CD4-positive, alpha-beta T cell treated with Interleukin-6 for 4 hours (primary cell): ENCODE measurements around the gene AJAP1.

Source experiments
- DNase-seq: peaks from one replicate; pipeline ENCODE4 v3.0.0-alpha.2; 2020; ENCODE audit warnings: mixed read lengths

Gene AJAP1

DNA sequence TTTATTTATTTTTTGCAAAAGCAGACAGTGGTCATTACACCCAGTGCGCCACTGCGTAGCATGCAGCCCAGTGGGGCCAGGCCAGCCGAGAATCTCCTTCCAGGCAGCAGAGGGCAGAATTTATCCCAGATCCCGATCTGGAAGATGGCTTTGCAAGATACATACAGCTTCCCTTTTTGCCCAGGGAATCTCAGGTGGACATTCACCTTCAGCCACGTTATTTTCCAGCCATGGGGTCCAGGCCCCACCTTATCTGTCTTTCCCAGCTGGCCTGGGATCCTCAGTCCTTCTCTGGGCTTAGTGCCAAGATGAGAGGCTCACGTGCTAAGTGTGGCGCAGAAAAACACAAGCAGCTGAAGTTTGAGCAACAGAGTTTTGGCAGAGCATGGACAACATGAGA, 123.6 kb downstream of the AJAP1 start:
- DNase-seq, result no peak

DNA sequence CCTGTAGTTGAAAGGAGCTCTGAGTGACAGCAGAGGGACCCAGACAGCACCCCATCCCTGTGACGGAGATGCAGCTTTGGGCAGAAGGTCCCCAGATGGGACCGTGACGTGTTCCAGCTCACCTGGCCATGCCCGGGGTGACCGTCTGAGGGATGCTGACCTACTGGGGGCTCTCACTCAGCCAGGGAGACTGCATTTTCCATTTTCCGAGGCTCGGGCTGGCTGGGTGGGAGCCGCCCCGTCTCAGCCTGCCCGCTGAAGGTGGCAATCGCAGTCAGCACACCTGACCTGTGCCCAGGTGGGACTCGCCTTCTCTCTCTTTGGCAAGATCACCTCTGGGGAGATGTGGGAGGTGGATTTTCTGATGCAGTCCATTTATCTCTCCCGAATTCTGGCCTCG, 127.2 kb downstream of the AJAP1 start:
- DNase-seq, result no peak

DNA sequence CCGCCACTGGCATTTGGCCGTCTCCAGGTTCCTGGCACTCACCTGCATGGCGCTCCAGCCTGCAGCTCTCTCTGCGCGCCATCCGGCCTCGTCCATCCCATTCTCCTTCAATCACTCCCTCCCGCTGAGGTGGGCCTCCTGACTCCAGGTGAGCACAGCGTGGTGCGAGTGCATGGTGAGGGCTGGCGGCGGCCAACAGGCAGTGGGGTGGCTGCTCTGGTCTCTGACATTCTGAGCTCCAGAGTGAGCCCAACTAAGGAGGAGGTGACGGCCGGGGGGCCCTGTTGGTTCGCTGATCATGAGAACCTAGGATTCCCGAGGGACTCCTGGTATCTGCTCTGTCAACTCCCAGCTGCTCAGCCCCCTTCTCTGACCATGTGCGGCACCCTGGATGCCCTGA, 130.4 kb downstream of the AJAP1 start:
- DNase-seq, result no peak

DNA sequence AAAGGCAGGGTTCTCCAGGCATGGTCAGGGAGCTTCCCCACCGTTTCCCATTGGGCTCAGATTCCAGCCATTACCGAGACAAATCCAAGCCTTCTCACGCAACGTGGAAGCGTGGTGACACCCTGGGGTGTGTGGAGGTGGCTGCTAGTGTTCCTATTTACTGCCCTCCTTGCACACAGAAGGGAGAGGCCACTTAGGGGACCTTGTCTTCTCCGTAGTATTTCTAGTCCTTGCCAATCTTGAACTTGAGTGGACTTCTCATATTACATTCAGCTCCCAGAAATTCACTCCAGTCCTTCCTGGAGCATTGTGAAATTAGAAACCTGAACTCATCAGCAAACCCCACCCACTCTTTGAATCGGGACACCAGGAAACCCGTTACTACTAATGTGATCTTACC, 131.6 kb downstream of the AJAP1 start:
- DNase-seq, result no peak

DNA sequence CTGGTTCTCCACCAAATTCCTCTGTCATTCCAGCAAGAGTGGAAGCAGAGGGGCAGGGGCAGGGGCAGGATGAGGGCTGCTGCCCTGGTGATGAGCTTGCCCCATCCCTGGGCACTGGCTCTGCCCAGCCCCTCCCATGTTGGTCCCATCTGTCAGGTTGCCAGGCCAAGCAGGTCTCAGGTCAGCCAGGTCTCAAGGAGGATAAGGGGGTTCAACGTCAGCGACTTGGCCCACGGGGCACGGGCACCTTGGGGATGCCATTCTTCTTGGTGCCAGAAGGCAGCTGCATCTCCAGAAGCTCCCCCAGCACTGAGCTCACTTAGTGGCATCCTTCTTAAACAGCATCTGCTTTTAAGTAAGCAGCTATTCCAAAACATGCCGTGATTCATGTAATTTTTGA, 133.1 kb downstream of the AJAP1 start:
- no peak for DNase-seq

DNA sequence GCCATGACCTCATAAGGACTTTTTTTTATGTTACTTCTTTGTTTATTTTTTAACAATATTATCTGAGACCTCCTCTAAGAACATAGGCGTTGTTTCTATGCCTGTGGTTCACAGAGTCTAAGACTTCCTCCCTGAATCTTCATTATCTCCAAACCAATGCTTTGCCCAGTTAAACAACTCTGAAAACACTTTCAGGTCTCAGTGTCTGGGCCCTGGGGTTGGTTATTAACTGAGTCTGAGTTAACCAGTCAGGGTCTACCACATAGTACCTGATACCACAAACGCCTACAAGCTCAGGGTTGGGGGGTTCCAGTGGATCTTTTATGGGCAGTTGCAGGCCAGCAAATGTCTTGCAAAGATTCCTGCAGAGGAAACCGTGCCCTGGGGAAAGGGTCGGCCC, 138.2 kb downstream of the AJAP1 start:
- DNase-seq, result no peak

DNA sequence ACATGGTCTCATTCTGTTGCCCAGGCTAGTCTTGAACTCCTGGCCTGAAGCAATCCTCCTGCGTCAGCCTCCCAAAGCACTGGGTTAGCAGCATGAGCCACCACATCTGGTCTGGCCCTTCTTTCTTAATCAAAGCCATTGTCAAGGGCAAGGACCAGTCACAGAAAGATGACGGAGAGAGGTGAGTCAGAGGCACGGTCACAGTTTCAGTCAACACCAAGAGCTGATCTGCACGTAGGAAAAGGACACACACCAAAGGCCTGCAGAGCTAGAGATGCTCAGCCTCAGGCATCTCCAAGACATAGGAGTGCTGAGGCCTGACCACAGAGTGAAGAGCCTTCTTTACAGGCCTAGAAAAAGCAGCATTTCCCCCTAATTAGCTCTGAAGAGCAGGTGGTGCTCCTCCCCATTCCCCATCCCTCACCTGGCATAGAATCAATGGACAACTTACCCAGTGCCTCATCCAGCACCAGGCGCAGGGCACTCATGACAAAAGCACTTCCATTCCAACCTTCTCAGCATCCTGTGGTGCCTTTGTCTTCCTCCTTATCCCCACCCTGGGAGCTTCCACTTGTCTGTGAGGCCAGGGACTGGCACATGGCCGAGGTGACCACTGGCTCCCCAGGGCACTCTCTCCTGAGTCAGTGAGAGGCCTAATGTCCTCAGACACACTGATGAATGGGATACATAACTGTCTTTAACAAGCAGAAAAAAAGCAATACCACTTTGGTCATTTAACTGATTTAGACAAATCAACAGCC, 139.8 kb downstream of the AJAP1 start:
- no peak for DNase-seq

DNA sequence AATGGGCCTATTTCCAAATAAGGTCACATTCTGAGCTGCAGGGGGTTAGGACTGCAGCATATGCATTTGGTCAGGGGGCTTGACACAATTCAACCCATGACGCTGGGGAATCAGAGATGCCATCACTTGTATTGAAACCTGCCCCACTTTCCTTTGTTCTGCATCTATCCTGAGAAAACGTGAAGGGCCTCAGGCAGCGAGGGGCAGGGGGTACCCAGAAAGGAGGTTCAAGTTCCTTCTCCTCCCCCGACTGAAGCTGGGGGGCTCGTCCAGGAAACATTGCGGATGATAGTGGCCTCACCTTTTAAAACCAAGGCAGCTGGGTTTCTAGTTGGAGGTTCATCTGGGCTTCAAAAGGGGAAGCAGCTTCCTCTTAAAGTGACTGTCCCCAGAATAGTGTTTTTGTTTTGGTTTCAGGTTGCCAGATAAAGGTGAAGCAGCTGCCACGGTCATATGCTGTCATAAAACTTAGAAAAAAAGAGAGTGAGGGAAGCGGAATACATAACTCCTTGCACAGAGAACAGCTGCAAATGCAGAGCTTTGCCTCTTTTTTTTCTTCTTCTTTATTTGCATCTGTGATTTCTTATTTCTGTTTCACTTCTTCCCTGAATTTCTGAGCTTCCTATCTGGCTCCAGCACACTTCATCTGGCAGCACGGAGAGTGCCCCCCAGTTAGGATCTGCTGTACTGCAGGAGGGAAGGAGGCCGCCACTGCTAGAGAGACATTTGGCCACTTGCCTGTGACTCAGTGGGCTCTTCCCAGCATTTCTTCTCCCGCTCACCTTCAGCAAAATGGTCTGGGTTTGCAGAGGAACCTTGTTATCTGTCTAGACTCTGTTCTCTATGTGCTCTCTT, 142.0 kb downstream of the AJAP1 start:
- no peak for DNase-seq

DNA sequence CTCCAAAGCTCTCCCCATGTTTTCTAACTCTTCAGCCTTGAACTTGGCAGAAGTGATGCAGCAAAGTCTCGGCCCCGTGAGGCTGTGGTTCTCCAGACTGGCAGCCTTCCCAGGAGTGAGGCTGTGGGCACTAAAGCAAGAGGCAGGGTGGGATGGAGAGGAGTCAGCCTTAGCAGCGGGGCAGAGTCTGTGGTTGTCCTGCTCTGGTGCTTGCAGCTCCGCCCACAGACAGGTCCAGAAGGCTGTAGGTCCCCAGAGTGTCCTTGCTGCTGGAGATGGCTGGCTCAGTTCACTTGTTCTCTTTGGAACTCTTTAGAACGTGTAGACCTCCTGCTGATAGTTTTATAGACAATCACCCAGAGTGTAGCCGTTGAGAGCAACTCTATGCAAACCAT, 142.6 kb downstream of the AJAP1 start:
- DNase-seq, result no peak

DNA sequence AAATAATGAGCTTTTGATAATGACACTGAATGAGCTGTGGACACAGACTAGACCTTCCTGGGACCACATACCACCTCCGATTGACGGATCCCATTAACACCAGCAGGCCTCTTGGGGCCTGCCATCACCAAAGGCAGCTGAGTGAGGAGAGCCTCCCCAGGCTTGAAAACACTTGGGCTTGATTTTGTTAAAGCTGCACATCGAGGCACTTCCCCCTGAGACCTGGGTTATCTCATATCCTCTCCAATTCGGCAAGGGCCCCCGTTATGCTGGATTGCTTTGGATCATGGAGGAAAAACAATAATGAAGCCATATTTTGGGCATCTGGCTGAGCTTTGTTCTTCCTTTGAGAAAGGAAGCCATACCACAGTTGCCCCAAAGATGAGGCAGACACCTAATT, 143.0 kb downstream of the AJAP1 start:
- DNase-seq, result no peak

DNA sequence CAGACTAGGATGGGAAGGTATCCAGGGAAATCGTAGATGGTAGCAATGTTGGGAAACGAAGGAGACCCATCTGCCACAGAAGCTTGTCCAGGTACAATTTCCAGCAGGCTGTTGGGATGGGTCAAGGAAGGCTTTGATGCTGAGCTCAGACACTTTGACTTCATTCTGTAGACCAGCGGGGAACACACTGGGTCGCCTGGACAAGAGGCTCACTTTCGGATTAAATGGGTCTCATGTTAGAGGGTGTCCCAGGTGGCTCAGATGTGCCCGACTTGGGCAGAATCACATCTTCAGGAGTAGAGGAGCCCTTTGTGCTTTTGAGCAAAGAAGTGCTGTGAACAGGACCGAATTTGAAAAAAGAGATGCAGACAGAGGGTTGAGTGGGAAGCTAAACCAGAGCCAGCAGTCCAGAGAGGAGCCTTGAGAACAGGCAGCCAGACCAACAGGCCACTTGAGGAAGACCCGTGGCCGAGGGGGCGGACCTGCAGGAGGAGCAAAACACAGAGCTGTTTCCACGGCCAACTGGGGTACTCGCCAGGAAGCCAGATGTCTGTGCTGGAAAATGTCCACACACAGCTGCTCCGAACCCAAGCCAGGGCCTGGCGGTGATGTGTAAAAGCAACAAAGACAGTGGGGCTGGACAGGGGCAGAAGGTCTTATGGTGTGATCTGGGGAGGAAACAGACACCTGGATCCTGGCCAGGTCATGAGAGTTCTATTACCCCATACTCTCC, 146.9 kb downstream of the AJAP1 start:
- no peak for DNase-seq

DNA sequence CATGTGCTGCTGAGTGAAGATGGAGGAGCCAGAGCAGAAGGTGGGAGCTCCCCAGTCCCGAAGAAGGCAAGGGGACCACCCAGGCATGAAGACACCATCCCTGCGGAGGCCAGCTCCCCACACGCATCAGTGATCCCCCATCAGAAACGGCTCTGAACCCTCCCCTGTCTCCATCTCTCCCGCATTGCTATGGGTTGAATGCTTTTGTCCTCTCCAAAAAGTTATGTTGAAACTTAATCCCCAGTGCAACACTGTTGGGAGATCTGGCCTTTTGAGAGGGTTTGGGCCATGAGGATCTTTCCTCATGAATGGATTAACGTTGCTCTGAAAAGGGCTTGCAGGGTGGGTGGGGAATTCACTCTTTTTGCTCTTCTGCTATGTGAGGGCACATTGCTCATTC, 147.6 kb downstream of the AJAP1 start:
- DNase-seq, result no peak

DNA sequence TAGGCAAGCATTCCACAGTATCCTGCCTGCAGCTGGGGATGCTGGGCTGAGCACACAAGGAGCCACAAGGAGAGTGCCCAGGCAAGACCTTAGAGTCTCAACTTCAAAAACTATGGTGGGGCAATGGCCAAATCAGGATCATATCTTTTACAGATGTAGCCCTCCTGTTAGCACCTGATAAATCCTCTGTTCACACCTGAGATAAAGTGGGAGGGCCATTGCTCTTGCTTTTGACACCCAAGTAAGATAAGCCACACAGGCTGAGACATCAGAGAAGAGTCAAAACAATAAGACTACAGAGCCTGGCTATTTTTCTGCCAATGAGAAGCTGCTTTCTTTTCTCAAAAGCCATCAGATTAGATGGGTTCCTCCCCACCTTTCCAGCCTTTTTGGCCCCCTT, 148.9 kb downstream of the AJAP1 start:
- no peak for DNase-seq

DNA sequence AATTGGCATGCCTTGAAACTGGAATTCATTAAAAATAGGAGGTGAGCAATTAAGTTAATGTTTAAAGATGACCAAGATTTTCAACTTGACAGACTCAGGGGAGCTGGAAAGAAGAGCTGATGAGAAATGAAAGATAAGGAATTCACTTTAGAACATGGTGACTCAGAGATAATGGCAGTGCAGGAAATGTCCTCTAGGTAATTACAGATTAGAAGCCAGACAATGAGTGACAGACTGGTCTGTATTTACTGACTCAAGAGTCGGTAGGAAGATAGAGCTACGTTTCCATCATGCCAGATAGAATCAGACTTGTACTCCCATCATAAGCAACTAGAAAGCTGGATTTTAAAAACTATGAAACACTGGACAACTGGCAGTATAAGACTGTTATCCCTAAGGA, 151.6 kb downstream of the AJAP1 start:
- DNase-seq, result no peak

DNA sequence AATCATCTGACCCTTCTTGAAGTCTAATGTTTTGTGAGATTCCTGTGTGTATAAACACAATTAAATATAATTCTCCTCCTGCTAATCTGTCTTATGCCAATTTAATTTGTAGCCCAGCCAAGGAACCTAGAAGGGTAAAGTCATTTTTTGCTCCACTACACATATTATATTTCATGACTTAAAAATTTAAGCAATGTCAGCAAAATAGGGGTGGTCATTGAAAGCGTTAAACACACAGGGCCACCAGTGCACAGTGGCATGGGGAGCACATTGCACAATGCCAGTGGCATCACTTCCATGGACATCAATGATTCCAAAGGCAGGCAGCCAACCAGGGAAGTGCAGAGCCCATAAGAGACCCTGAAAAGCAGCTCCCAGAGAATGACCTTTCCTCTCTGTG, 166.1 kb downstream of the AJAP1 start:
- no peak for DNase-seq

DNA sequence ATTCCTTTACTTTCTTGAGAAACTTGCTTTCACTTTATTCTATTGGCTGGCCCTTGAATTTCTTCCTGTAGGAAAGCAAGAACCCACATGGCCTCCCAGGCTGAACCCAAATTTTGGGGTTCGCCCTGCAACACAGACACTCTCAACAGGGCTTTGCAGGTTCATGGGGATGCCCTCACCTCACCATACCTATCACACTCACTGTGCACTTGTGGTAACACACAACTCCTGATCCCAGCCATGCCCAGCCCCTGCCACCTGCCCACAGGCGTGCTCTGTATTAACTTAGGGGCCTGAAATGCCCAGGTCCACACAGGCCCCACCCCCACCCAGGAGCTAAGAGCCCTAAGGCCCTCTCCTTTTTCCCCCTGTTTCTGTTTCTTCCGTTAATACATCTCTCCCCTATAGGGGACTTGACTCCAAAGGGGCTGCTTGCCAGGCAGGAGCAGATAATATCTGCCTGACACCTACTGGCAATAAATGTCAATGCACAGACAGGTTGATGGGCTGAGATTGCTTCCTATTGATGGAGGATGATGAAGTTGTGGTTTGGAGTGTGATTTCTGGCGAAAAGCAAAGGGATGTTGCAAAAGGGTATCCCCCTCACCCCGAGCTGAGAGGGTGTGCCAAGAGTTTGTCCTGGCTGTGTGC, 171.5 kb downstream of the AJAP1 start:
- DNase-seq, result no peak

DNA sequence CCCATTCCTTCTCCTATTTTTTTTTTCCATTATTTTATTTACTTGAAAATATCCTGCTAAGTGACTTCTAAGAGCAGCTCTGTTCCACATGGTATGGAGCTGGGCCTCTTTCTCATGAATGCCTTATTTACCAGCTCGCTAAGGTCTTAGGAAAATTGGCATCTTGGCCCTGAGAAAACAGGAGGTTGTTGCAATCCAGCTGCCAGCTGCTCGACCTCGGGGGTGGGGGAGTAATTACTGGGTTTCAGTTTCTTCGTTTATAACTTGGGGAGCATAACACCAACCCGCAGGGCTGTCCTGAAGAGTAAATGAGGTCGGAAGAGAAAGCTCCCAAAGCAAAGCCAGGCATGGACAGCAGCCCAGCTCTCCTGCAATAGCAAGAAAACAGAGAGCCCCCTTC, 176.3 kb downstream of the AJAP1 start:
- no peak for DNase-seq

DNA sequence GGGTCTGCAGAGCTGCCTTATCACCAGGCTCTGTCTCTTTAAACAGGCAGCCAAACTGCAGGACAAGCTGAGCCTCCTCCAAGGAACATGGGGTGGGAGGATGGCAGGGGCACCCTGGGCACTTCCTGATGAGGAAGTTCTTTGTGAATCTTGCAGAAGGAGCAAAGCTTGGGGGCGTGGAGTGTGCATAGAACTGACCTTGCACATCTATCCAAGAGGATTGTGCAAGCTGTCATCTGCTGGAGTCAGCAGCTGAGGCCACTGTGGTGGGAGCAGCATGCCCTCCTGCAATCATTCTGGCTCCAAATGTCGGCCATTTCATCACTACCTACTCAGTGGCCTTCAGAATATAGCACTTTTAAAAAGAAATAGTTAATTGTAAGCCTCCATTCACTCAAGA, 182.2 kb downstream of the AJAP1 start:
- DNase-seq, result no peak

DNA sequence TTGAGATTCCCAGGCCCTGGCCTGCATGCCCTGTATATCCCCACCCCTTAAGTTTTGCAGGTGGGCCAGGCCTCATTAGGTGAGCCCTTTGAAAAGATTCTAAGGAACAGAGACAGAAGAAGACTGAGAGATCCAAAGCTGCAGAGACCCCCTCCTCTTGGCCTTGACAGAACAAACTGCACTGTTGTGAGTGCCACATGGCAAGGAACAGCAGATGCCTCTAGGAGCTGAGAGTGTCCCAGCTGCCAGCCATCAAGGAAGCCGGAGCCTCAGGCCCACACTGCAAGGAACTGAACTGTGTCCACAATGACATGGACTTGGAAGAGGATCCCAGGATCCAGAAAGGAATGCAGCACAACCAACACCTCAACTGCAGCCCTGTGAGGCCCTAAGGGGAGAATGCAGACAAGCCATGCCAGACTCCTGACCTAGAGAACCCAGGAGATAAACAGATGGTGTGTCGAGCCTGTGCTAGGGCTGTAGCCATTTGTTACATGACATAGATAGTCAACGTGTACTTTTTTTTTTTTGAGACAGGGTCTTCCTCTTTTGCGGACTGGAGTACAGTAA, 182.7 kb downstream of the AJAP1 start:
- no peak for DNase-seq

DNA sequence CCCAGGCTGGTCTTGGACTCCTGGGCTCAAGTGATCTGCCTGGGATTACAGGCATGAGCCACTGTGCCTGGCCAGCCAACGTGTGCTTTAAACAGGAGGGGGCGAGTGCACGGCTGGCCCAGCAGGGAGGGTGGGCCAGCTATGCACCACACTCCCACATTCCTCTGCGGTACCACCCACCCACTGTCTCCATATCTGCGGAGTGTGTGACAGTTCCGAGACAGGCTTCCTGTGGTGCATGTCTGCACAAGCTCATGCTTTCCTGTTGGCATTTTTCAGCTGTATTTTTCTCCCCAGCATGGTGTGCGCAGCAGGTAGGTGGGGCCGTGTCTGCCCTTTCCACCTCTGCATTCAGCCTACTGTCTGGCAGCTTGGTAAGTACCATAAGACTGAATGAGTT, 183.3 kb downstream of the AJAP1 start:
- no peak for DNase-seq

DNA sequence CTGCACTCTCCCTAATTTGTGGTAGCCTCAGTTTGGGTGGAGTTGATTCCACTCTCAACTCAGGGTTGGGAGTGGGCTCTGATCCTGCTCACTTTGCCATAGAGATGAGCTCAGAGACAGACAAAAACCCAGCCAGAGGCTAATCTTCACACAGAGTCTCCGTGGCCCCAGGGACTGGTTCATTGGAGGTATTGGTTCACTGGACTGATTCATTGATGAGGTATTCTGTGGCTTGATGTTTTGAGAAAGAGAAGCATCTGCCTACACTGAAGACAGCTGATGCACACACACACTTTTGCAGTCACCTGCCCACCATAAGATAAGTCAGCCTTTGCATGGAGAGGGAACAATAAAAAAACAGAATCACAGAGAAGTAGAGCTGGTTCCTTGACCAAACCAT, 183.8 kb downstream of the AJAP1 start:
- no peak for DNase-seq
